NCI-H774 (cell line): Measurements from ENCODE around the gene UNC5CL.

Experiments
- DNase-seq: peaks from one replicate; lab custom pipeline; 2025; lab: John Stamatoyannopoulos, UW

UNC5CL gene, protein sequence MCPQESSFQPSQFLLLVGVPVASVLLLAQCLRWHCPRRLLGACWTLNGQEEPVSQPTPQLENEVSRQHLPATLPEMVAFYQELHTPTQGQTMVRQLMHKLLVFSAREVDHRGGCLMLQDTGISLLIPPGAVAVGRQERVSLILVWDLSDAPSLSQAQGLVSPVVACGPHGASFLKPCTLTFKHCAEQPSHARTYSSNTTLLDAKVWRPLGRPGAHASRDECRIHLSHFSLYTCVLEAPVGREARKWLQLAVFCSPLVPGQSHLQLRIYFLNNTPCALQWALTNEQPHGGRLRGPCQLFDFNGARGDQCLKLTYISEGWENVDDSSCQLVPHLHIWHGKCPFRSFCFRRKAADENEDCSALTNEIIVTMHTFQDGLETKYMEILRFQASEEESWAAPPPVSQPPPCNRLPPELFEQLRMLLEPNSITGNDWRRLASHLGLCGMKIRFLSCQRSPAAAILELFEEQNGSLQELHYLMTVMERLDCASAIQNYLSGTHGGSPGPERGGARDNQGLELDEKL

GRCh38 chr6:41039060-41039998, at the start of gene UNC5CL:
Gene UNC5CL, minus strand, starts transcription at chr6:41039221. Its CDS starts 4,147 bp downstream, at chr6:41035074.
- DNase-seq, result peak; percentile 2

- DNase-seq, result no peak
These were observed 49.4 kb upstream of the UNC5CL start for GRCh38 chr6:41088451-41088850.

- no peak for DNase-seq
These were observed 46.2 kb upstream of the UNC5CL start for GRCh38 chr6:41085182-41085581.

DNA sequence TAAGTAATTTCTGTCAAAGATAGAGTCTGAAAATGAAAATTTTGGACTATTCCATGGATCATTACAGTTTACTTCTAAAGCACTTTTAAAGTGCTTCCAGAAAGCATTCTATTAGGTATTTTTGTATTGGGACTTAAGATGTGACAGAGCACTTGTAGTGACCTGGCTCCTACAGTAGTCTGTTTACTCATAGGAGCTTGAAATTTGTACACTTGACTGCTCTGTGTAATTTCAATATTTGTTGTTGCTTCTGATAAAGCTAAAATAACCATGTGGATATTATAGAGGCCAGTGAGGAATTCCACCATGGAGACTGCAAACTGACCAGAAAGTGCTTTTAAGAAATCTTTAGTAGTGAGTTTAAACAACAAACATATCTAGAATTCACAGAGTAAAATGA, 44.1 kb upstream of the UNC5CL start:
- no peak for DNase-seq

DNA sequence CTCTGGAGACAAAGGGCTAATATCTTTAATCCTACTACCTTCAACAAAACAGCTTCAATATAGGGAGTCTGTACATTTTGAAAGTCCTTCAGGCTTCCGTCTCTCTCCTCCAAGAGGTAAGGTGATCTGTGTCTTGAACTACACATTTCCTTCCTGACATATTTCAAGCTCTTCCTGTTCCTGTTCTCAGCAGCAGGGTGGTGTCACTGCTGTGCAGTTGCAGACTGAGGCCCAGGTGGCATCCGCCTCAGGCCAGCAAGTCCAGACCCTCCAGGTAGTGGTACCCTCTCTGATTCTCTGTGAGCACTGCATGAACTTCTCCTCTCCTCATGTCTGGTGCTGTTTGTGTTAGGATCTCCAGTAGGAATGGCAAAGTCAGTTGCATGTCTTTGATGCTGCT, 41.6 kb upstream of the UNC5CL start:
- no peak for DNase-seq

GRCh38 chr6:41079080-41079479, 40.1 kb upstream of the UNC5CL start:
- no peak for DNase-seq

DNA sequence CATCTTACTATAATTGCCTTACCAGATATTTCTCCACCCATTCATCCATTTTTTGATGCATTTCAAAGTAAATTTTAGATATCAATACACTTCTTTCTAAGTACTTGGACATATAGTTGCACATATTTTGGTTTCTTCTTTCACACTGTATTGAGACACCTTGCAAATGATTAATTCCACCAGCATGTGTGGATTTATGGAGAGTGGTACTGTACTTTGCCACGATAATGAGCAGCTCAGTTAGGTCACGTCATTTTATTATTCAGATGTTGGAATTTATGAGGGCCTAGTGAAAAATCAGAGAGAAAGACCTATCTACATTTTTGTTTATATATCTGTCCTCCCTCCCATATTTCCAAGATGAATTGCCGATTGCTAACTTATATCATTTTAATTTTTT, 39.1 kb upstream of the UNC5CL start:
- no peak for DNase-seq

- no peak for DNase-seq
These were observed 38.5 kb upstream of the UNC5CL start for GRCh38 chr6:41077536-41077935.

DNA sequence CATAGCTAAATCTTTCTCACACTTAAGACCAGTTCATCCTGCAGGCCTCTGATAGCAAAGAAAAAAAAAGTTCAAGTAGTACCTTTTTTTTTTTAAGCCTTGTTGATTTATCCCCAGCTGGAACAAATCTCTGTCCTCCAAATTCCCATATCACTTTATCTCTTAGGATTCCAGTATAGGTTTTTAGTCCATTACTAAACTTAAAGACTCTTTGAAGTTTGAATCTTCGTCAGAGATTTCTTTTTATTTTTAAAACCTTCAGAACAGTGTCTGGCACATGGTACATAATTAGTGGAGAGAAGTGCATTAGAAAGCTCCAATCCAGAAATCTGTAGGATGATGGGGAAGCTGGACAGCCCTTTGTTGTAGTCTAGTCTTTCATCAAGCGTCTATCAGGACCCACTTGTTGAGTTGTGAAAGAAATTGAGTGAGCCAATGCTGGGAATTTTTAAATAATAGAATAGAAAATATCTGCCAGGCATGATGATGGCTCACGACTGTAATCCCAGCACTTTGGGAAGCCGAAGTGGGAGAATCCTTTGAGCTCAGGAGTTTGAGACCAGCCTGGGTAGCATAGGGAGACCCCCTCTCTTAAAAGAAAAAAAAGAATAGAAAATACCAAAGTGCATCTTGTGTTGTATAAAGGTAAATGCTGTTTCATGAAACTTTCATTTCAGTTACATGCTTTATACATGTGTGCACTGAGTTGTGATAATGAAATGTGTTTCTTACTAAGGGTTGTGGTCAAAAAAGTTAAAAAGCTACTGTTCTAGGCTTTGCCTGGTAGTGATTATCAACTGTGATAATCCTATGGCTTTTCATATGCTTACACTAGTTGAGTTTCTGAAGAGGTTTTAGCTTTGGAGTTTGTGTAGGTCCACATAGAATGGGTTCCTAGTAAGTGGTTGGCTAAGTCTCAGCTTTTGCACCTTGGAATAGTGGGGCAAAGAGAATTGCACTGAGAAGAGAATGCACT, 36.9 kb upstream of the UNC5CL start:
- DNase-seq, result no peak

DNA sequence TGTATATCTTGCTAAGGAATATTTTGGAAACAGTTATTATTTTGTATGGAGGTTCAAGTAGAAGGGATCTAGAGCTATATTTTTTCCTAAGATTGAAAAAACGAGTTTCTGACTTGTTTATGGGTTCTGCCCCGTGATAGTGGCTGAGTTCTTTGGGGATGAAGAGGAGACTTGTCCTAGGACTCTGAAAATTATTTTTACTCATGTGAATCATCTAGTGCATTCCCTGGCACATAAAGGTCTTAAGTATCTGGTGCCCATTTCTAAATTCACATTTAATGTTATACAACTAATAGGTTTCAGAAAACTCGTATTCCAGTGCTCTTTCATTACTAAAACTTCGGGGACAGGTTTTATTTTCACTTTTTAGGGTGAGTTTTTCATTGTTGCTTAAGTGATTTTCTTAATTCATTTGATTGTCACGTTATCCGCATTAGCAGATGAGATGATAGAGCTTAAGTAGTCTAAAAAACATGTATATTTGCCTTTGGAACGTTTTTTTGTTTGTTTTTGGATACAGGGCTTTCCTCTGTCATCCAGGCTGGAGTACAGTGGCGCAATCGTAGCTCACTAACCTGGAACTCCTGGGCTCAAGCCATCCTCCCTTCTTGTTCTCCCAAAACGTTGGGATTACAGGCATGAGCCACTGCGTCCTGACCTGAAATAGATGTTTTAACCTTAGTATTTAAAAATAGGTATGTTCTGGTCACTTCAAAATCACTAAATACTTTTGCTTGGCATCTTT, 35.8 kb upstream of the UNC5CL start:
- DNase-seq, result no peak

DNA sequence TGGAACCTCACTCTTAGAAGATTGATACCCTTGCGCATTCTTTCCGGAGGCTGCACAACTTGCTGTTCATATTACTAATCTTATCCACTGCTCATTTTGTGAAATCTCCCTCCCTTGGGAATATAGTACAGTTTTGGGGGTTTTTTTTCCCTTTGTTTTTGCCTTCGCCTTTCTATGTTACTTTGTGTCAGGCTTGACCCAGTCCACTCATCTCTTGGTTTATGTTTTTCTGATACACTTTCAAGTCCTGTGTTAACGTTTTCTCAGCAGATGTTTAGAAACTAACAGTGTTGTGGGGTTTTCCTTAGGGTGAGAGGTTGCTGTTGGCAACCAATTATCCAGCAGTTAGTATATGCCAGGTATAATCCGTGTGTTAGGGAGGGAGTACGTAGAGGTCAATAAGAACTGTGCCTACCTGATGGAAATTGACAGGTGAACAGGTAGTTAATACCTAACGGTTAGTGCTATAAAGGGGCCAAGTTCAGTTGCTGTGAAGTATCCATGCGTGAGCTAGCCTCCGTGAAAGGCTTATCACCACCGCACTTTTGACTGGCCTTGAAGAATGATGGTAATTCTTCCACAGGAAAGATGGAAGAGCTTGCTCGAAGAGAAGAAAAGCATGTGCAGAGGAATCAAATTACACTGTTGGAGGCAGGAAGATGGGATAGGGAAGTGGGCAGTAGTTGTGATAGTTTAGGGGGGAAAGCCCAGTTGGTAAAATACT, 35.1 kb upstream of the UNC5CL start:
- DNase-seq, result no peak

- DNase-seq, result peak; percentile 74
These were observed 34.4 kb upstream of the UNC5CL start for GRCh38 chr6:41073203-41073967.

- DNase-seq, result peak; percentile 100
These were observed 33.8 kb upstream of the UNC5CL start, which contains the start of gene NFYA for GRCh38 chr6:41072836-41073202. Gene NFYA, plus strand, starts transcription at chr6:41072974. Its CDS starts 6,116 bp downstream, at chr6:41079090.

DNA sequence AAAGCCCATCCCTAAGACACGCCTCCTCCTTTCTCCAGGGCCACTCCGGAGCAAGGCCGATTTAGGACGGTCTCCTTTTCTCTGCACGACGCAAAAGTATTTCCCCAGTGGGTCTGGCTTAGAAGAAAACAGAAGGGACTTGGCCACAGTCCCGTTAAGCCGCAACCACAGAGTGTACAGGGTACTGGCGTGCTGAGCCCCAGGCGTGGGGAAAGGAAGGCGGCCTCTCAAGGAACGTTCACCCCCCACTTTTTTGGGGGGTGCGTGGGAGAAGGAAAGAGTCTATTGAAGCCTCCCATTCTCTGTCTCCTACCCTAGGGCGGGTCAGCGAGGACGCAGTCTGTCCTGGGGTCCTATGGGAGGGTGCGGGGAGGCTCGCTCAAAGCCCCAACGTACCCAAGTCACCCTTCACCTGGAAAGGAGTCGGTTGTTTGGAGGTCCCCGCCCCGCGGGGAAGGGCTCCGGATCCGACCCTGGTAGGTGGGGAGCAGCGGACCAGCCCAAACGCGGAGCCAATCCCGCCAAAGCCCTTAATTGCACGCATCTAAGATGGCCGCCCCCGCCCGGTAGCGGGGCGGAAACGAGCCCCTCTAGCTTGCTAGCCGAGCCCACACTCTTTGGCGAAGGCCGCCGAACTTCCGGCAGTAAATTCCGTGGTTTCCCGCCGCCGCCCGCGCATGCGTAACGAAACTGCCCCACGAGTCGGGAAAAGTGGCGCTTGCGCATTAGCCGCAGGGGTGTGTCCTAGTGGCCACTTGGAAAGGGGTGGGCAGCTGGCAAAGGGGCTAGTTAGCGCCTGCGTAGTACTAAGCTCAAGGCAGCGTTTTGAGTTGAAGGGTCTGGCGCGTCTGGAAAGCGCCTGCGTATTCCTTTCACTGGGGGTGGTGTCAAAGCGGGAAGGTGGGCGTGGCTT, 33.2 kb upstream of the UNC5CL start, which contains the start of gene OARD1:
OARD1 (minus strand) TSS at position 434 of the 913 bp plus-strand sequence. CDS start 722 bp downstream, outside the sequence.
- peak; percentile 100 for DNase-seq

DNA sequence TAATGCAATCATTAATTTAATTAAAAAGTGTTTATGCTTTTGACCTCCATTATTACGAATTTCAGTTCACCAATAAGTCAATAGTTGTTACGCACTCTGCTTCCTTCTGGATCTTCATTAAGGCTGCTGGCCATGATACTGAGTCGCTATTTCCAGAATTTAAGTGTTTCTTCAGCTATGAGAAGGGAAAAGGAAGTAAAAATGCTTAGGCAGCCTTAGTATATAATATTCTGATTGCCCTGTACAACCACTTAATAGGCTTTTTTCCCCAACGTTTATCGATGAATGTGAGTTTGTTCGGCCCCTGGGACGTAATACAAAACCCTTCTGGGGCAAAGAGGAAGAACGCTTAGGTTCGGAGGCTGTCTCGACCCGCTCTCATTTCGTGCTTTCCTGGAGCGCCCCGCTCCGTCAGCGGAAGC, 32.5 kb upstream of the UNC5CL start:
- DNase-seq, result no peak

DNA sequence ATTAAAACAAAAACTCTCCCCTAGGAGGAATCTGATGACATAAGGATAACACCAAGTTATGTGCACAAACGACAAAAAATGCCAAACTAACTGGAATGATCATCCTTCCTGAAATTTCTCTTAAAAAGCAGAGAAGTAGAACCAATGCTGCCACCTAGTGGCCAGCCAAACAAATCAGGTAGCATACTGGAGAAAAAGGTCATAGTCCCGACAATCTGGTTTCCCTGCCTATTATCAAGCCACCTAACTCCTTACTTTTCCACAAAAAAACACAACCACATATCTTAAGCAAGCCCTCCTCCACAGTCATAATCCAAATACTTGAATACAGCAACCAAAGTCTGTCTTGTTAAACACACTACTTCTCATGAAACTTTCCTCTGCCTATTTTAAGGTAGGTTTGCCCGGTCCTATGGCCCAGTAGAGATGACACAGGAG, 27.9 kb upstream of the UNC5CL start:
- peak; percentile 40 for DNase-seq

DNA sequence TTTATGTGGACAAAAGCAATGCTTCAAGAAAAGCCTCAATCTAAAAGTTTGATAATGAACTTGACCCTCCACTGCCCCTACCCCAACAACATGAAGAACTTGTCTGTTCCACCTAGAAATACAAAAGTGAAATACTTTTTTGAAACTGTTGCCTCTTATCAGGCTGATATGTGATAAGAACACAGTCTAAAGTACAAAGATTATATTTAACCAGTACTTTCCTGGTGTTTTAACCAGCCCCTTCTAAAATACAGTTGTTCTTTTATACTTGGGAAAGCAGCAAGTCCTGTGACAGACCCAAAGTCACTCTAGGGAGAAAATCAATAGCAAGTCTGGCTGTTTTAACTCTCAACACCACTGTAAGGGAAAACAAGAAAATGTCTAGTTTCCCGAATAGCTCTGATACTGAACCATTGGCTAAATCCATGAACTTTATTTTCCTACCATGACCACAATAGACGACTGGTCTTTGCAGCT, 26.6 kb upstream of the UNC5CL start:
- no peak for DNase-seq

DNA sequence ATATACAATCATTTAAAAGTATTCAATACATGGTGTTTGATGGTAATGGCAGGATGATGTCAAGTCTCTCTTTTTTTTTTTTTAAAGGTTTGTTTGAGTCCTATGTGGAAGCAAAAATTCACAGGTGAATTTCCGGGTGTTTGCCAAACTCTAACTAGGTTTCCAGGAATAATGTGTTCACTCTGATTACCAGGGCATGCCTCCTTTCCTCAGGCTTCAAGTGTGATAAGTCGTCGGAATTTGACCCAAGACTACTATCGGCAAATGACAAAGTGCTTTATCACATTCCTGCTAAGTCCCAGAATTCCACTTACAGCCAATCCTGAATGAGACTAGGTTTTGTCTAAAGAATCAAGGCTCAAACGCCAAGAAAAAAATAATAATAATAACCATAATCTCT, 25.8 kb upstream of the UNC5CL start:
- DNase-seq, result no peak
